ENCODE results near the gene SFSWAP.

The SFSWAP gene

GRCh38 chr12:131734336-131735152 lies 23.7 kb downstream of the SFSWAP start:
- no peak overlapping the region for H3K4me3 ChIP-seq (ENCODE audit: low read depth, low read length)
- TF ChIP-seq CTCF (conservative IDR thresholded peaks at IDR 0.05; ENCODE audit: low read depth, low read length), result no peak
- DNase-seq (ENCODE audit: low read depth), result no peak

GRCh38 chr12:131735153-131735456 lies 24.2 kb downstream of the SFSWAP start:
- DNase-seq (ENCODE audit: low read depth), result no peak
- TF ChIP-seq CTCF (conservative IDR thresholded peaks at IDR 0.05; ENCODE audit: low read depth, low read length), result no peak
- no peak overlapping the region for H3K4me3 ChIP-seq (ENCODE audit: low read depth, low read length)

- no peak for DNase-seq (ENCODE audit: low read depth)
- TF ChIP-seq CTCF (conservative IDR thresholded peaks at IDR 0.05; ENCODE audit: low read depth, low read length), result no peak
- H3K4me3 ChIP-seq (ENCODE audit: low read depth, low read length), result no peak overlapping the region
Observed at GRCh38 chr12:131735476-131736445, 24.9 kb downstream of the SFSWAP start.

- TF ChIP-seq CTCF (conservative IDR thresholded peaks at IDR 0.05; ENCODE audit: low read depth, low read length), result no peak
- no peak for DNase-seq (ENCODE audit: low read depth)
- H3K4me3 ChIP-seq (ENCODE audit: low read depth, low read length), result no peak overlapping the region
Observed at GRCh38 chr12:131736446-131737149, 25.7 kb downstream of the SFSWAP start.

- TF ChIP-seq CTCF (conservative IDR thresholded peaks at IDR 0.05; ENCODE audit: low read depth, low read length), result no peak
- peak; percentile 71 for DNase-seq (ENCODE audit: low read depth)
- H3K4me3 ChIP-seq (ENCODE audit: low read depth, low read length), result peak overlapping the region; percentile 33
Observed at GRCh38 chr12:131737150-131737827, 26.4 kb downstream of the SFSWAP start.

- DNase-seq (ENCODE audit: low read depth), result no peak
- no peak overlapping the region for H3K4me3 ChIP-seq (ENCODE audit: low read depth, low read length)
- no peak for TF ChIP-seq CTCF (conservative IDR thresholded peaks at IDR 0.05; ENCODE audit: low read depth, low read length)
Observed at GRCh38 chr12:131738196-131738595, 27.3 kb downstream of the SFSWAP start.
